NCI-H2107 treated with DMSO at 0.1 percent for 48 hours (cell line): ENCODE data around the gene JAK1.

Experiments
- DNase-seq: peaks from one replicate; lab custom pipeline; 2025; ENCODE audit not compliant: unreplicated experiment; lab: John Stamatoyannopoulos, UW

Gene JAK1

DNA sequence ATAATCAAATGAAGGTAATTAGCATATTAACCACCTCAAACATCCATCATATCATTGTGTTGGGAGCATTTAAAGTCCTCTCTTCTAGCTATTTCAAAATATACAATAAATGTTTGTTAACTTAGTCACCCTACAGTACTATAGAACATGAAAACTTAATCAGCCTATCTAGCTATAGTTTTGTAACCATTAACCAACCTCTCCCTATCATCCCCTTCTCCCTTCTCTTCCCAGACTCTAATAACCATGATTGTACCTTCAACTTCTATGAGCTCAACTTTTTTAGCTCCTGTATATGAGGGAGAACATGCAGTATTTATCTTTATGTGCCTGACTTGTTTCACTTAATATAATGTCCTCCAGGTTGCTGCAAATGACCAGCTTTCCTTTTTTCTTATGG lies 167.5 kb downstream of the JAK1 start:
- DNase-seq: no peak

DNA sequence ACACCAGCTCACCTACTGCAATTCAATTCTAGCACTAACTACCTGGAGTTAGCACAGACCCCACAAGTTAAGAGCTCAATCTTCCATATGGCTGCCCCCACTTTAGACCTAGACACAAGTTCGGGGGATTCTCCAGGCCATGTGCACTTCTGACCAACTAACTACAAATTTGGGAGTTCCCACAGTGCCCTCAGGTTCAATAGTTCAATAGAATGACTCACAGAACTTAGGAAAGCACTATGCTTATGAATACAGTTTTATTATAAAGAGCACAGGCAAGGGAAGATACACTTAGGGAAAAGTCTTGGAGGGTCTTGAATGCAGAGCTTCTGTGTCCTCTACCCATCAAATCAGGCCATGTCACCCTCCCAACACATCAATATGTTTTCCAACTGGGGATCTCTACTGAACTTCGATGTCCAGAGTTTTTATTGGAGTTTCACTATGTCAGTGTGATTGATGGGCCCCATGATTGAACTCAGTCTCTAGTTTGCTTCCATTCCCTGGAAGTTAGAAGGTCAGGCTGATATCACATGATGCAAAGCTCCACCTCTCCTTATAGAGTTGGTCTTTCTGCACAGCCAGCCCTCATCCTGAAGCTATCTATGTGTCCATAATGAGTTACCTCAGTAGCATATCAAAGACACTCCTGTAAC lies 175.4 kb downstream of the JAK1 start:
- no peak for DNase-seq
